Adrenal gland (tissue), 12 donors: ENCODE results near the gene MBNL3. TPM values are rescaled to one million over a fixed set of nuclear protein-coding genes. Genes with fewer than 3 reads are reported as not detected.
"Not testable (repeated sequence)": the region's sequence is repeated elsewhere in the genome, so short reads cannot be mapped to it uniquely, and the experiment has no call there.

Experiments
- DNase-seq, 7 donors: peaks; one replicate each; pipeline ENCODE4 v3.0.0-alpha.2; 2019 to 2020
- H3K27ac ChIP-seq, 5 donors: fragments of 200-600 bp; sonication (generic) in 4 of 5; 1 replicate in 3 of 5; 2 replicates in 2 of 5; pipeline versions ENCODE4 v1.5.1 to v1.8.0; 2016 to 2020; ENCODE audit warnings: mild to moderate bottlenecking in 1 of 5
- H3K27me3 ChIP-seq: fragments of 200-600 bp; 2 replicates; pipeline ENCODE4 v1.8.0; 2021
- H3K36me3 ChIP-seq, 2 donors: fragments of 200-600 bp; replicated peaks in 1 of 2; 1 replicate in 1 of 2; 2 replicates in 1 of 2; pipeline versions ENCODE4 v1.5.1 to v1.8.0; 2018 to 2022
- H3K4me1 ChIP-seq, 2 donors: fragments of 200-600 bp; replicated peaks in 1 of 2; 1 replicate in 1 of 2; 2 replicates in 1 of 2; pipeline versions ENCODE4 v1.5.1 to v1.8.0; 2018 to 2021
- H3K4me3 ChIP-seq, 4 donors: fragments of 200-600 bp; sonication (generic) in 3 of 4; one replicate each; pipeline ENCODE4 v1.5.1; 2016 to 2018
- H3K9me3 ChIP-seq, 3 donors: fragments of 200-600 bp; sonication (generic) in 1 of 3; replicated peaks in 1 of 3; 1 replicate in 2 of 3; 2 replicates in 1 of 3; pipeline versions ENCODE4 v1.5.1 to v1.8.0; 2016 to 2021
- CTCF ChIP-seq, 6 experiments: fragments of 450-650 bp in 4 of 6; fragments of 200-600 bp in 2 of 6; sonication (generic) in 1 of 6; IDR thresholded peaks; 1 replicate in 5 of 6; 2 replicates in 1 of 6; pipeline versions ENCODE4 v1.5.1 to v1.8.0; 2016 to 2021; ENCODE audit warnings: antibody characterized with exemption in 6 of 6, mild to moderate bottlenecking in 2 of 6, moderate library complexity in 1 of 6
- POLR2A ChIP-seq, 2 donors: fragments of 450-650 bp; IDR thresholded peaks; one replicate each; pipeline ENCODE4 v1.6.1; 2017; ENCODE audit warnings: antibody characterized with exemption in 2 of 2, mild to moderate bottlenecking in 2 of 2, moderate library complexity in 1 of 2
- WGBS, 4 donors: extraction: QIAGEN DNeasy Blood & Tissue Kit in 2 of 4; methylation state at CpG; one replicate each; pipeline versions ENCODE4 v1.1.5 to v1.1.7; 2013 to 2017; 5-methylcytosine and 5-hydroxymethylcytosine counted together
- intact Hi-C, 2 donors: fragments of 100-400 bp; cut with DNase I; formaldehyde crosslinking; loops; one replicate each; pipeline versions ENCODE4 v1.14.1 to v1.15.0; 2022 to 2023
- polyA plus RNA-seq, 3 donors: library from polyadenylated mRNA; stranded (reverse); fragments of 200-250 nt in 2 of 3; fragments of 350-450 nt in 1 of 3; fragmentation: Illumina TruSeq in 1 of 3; extraction: RNeasy Lipid Tissue Mini Kit (QIAGEN cat#74804) in 1 of 3; gene quantifications; one replicate each; pipeline ENCODE4 v1.2.3, GENCODE V29; 2013 to 2014
- total RNA-seq, 9 donors: library from RNA; depleted of rRNA in 4 of 9; stranded (reverse); fragments of >200 nt in 4 of 9; fragments of 120-200 nt in 1 of 9; fragmentation: NEBNext Ultra II Directional in 1 of 9; extraction: Animal tissue kit (Norgen Biotek cat#: 25700) in 1 of 9; gene quantifications; one replicate each; pipeline versions ENCODE4 v1.1.0 to v1.2.4, GENCODE V29; 2013 to 2023
- donor health status: healthy with polysubstance abuse.
- donor health status: Bipolar disorder and iron deficiency.
- donor health status: DM: yes; HTN: yes; CAD: no.
- donor health status: DM: no; HTN: no; CAD: no.
- donor health status: DM: no; HTN: no; CAD: no.
- donor health status: DM: yes; HTN: yes; CAD: no.

Gene MBNL3
- total and polyA plus RNA-seq, 12 donors = 2.4 to 166 (median 53.2) TPM

GRCh38 chrX:132333351-132333750, 155.5 kb downstream of the MBNL3 start:
- Histone ChIP-seq H3K27me3 (no peaks in the 10 kb centered on the region), H3K4me1 (no peaks in the 10 kb centered on the region), H3K4me3 (no peak overlapping the region), H3K36me3 (no peaks in the 10 kb centered on the region), H3K9me3 (no peaks in the 10 kb centered on the region), H3K27ac (no peak overlapping the region)
- 68 to 83% (median 80%) methylated on average over 4 of the region's 4 CpGs for WGBS, 4 donors
- DNase-seq = no peak
- TF ChIP-seq CTCF (IDR thresholded peaks at IDR 0.05) (no peak), POLR2A (IDR thresholded peaks at IDR 0.05) (no peak)
- intact Hi-C loops = no loop called here

- Histone ChIP-seq H3K27ac (no peak overlapping the region), H3K9me3 (no peaks in the 10 kb centered on the region), H3K36me3 (no peaks in the 10 kb centered on the region), H3K4me1 (no peaks in the 10 kb centered on the region), H3K4me3 (no peak overlapping the region), H3K27me3 (no peaks in the 10 kb centered on the region)
- intact Hi-C loops = no loop called here
- no peak for DNase-seq
- 64 to 80% (median 72%) methylated on average over 3 of the region's 3 CpGs for WGBS, 4 donors
- TF ChIP-seq CTCF (IDR thresholded peaks at IDR 0.05) (no peak), POLR2A (IDR thresholded peaks at IDR 0.05) (no peak)
Observed at GRCh38 chrX:132331532-132331931, 157.3 kb downstream of the MBNL3 start.

- intact Hi-C loops = no loop called here
- H3K27me3 ChIP-seq = no peaks in the 10 kb centered on the region
Observed at GRCh38 chrX:132331000-132331399, 157.8 kb downstream of the MBNL3 start.

GRCh38 chrX:132330156-132330729, 158.6 kb downstream of the MBNL3 start:
- TF ChIP-seq POLR2A (IDR thresholded peaks at IDR 0.05) = no peak
- TF ChIP-seq CTCF (IDR thresholded peaks at IDR 0.05) = no peak
- no peaks in the 10 kb centered on the region for H3K4me1 ChIP-seq
- WGBS, 4 donors = 68 to 95% (median 85%) methylated on average over 2 of the region's 2 CpGs
- no peaks in the 10 kb centered on the region for H3K9me3 ChIP-seq
- H3K27me3 ChIP-seq = no peaks in the 10 kb centered on the region
- DNase-seq = no peak
- no peaks in the 10 kb centered on the region for H3K36me3 ChIP-seq
- intact Hi-C loops = no loop called here
- H3K27ac ChIP-seq = no peak overlapping the region
- no peak overlapping the region for H3K4me3 ChIP-seq

More at GRCh38 chrX:132331000-132331399, 157.8 kb downstream of the MBNL3 start:
- Histone ChIP-seq H3K36me3 (no peaks in the 10 kb centered on the region), H3K27ac (no peak overlapping the region), H3K4me3 (no peak overlapping the region), H3K4me1 (no peaks in the 10 kb centered on the region), H3K9me3 (no peaks in the 10 kb centered on the region)
- TF ChIP-seq POLR2A (IDR thresholded peaks at IDR 0.05) (no peak), CTCF (IDR thresholded peaks at IDR 0.05) (no peak)
- no peak for DNase-seq

GRCh38 chrX:132326960-132327359, 161.9 kb downstream of the MBNL3 start:
- DNase-seq, H3K4me1 ChIP-seq, H3K9me3 ChIP-seq, intact Hi-C loops, H3K27me3 ChIP-seq, H3K4me3 ChIP-seq, H3K36me3 ChIP-seq, H3K27ac ChIP-seq: not testable (repeated sequence)
- whole genome bisulfite sequencing, 4 donors = 93 to 100% (median 97%) methylated on average over 2 of the region's 2 CpGs
